Measurements from ENCODE around the gene MRPL23. TPM values are rescaled to one million over a fixed set of nuclear protein-coding genes. Genes with fewer than 3 reads are reported as not detected.

MRPL23 gene
- total and polyA plus RNA-seq, 2 of the 13 experiments (the other 11 are each of a cell fraction or from before 2014, with no cell fraction given): 67.8 to 123 TPM

DNA sequence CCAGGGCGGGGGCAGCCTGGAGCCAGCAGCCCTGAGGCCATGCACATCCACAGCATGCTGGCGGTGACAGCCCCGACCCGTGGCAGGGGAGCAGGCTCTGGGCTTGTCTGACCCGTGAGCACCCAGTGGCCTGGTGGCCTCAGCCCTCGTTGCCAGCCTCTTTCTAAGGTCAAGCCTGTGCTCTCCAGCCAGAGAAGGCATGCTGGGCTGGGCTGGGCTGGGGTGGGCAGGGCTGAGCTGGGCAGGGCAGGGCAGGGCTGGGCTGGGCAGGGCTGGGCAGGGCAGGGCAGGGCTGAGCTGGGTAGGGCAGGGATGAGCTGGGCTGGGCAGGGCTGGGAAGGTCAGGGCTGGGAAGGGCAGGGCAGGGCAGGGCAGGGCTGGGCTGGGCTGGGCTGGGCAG, 39.9 kb downstream of the MRPL23 start (continued):
- TF ChIP-seq, protein P1, sequence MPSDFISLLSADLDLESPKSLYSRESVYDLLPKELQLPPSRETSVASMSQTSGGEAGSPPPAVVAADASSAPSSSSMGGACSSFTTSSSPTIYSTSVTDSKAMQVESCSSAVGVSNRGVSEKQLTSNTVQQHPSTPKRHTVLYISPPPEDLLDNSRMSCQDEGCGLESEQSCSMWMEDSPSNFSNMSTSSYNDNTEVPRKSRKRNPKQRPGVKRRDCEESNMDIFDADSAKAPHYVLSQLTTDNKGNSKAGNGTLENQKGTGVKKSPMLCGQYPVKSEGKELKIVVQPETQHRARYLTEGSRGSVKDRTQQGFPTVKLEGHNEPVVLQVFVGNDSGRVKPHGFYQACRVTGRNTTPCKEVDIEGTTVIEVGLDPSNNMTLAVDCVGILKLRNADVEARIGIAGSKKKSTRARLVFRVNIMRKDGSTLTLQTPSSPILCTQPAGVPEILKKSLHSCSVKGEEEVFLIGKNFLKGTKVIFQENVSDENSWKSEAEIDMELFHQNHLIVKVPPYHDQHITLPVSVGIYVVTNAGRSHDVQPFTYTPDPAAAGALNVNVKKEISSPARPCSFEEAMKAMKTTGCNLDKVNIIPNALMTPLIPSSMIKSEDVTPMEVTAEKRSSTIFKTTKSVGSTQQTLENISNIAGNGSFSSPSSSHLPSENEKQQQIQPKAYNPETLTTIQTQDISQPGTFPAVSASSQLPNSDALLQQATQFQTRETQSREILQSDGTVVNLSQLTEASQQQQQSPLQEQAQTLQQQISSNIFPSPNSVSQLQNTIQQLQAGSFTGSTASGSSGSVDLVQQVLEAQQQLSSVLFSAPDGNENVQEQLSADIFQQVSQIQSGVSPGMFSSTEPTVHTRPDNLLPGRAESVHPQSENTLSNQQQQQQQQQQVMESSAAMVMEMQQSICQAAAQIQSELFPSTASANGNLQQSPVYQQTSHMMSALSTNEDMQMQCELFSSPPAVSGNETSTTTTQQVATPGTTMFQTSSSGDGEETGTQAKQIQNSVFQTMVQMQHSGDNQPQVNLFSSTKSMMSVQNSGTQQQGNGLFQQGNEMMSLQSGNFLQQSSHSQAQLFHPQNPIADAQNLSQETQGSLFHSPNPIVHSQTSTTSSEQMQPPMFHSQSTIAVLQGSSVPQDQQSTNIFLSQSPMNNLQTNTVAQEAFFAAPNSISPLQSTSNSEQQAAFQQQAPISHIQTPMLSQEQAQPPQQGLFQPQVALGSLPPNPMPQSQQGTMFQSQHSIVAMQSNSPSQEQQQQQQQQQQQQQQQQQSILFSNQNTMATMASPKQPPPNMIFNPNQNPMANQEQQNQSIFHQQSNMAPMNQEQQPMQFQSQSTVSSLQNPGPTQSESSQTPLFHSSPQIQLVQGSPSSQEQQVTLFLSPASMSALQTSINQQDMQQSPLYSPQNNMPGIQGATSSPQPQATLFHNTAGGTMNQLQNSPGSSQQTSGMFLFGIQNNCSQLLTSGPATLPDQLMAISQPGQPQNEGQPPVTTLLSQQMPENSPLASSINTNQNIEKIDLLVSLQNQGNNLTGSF (CRISPR knock-in tag; IDR thresholded peaks at IDR 0.05): no peak
- TF ChIP-seq POLR2AphosphoS2 (IDR thresholded peaks at IDR 0.05; ENCODE audit: low read depth, low read length) (no peak), ZNF260 (CRISPR knock-in tag; IDR thresholded peaks at IDR 0.05; ENCODE audit: borderline replicate concordance, low read depth) (no peak), AKAP8 (CRISPR knock-in tag; IDR thresholded peaks at IDR 0.05) (no peak)

GRCh38 chr11:1988174-1988573, 41.0 kb downstream of the MRPL23 start:
- TF ChIP-seq ZSCAN31 (CRISPR knock-in tag; IDR thresholded peaks at IDR 0.05; ENCODE audit: low read depth) (no peak), KLF11 (CRISPR knock-in tag; IDR thresholded peaks at IDR 0.05) (no peak), RAD51 (IDR thresholded peaks at IDR 0.05; ENCODE audit: borderline replicate concordance) (no peak), ZNF619 (CRISPR knock-in tag; IDR thresholded peaks at IDR 0.05) (no peak), ATF7 (IDR thresholded peaks at IDR 0.05) (no peak), ATF7 (CRISPR knock-in tag; IDR thresholded peaks at IDR 0.05) (no peak), ZNF414 (CRISPR knock-in tag; IDR thresholded peaks at IDR 0.05) (no peak), FOXJ3 (CRISPR knock-in tag; IDR thresholded peaks at IDR 0.05; ENCODE audit: borderline replicate concordance) (no peak), DDIT3 (CRISPR knock-in tag; IDR thresholded peaks at IDR 0.05) (no peak), ATF4 (CRISPR knock-in tag; IDR thresholded peaks at IDR 0.05) (no peak)
- TF ChIP-seq, protein P2, sequence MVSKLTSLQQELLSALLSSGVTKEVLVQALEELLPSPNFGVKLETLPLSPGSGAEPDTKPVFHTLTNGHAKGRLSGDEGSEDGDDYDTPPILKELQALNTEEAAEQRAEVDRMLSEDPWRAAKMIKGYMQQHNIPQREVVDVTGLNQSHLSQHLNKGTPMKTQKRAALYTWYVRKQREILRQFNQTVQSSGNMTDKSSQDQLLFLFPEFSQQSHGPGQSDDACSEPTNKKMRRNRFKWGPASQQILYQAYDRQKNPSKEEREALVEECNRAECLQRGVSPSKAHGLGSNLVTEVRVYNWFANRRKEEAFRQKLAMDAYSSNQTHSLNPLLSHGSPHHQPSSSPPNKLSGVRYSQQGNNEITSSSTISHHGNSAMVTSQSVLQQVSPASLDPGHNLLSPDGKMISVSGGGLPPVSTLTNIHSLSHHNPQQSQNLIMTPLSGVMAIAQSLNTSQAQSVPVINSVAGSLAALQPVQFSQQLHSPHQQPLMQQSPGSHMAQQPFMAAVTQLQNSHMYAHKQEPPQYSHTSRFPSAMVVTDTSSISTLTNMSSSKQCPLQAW (CRISPR knock-in tag; IDR thresholded peaks at IDR 0.05): no peak
- Histone ChIP-seq H3K9ac (ENCODE audit: insufficient read depth, low read depth, low read length) (no peak overlapping the region), H2AFZ (ENCODE audit: low read length) (no peak overlapping the region), H3K79me2 (ENCODE audit: insufficient read depth, low read length) (no peaks in the 10 kb centered on the region), H3K27ac (ENCODE audit: extremely low read length, insufficient read depth, low read length) (no peak overlapping the region), H4K20me1 (ENCODE audit: insufficient read depth, low read length) (no peaks in the 10 kb centered on the region), H3K4me1 (ENCODE audit: insufficient read depth, low read length) (no peaks in the 10 kb centered on the region), H3K4me3 (replicated peaks in 1 of 3; ENCODE audit: insufficient read depth in 1 of 3, low read depth in 2 of 3, low read length in 3 of 3) (no peak overlapping the region), H3K36me3 (replicated peaks in 1 of 2; ENCODE audit: control insufficient read depth in 1 of 2, insufficient read depth in 2 of 2, low read length in 2 of 2) (no peaks in the 10 kb centered on the region), H3K4me2 (ENCODE audit: low read depth, low read length) (no peak overlapping the region), H3K9me3 (ENCODE audit: low read length) (no peaks in the 10 kb centered on the region), H3K27me3 (ENCODE audit: control insufficient read depth in 1 of 2, insufficient read depth in 2 of 2, low read length in 2 of 2) (no peaks in the 10 kb centered on the region)
- no TSS peak for BruUV-seq (replicated peaks)
- FAIRE-seq (peak; percentile 96), DNase-seq (ENCODE audit: low spot score) (no peak), ATAC-seq (peak; percentile 49)
- intact Hi-C loops (cut with micrococcal nuclease; ENCODE audit: unreplicated experiment) (no loop called here), in situ Hi-C loops (cut with HindIII; ENCODE audit: extremely low pct_ligation_motif_present, low pct_unique_long_range_greater_than_20kb) (no loop called here)
- CTCF ChIA-PET (ENCODE audit: low intra/inter-chr PET ratio, low total read pairs): no interaction called here
- POLR2A ChIA-PET: interaction anchor here (0.7 to 15.1 kb wide), 42 partner anchors 9 to 744 kb away, joined by 3 to 720 read pairs (median 6); partner anchors contain the start of genes H19, IGF2, MRPL23 and SYT8
- no CpG with 5 or more reads among the region's 11 CpGs for WGBS (ENCODE audit: low lambda C conversion rate)

Data from HepG2 (cell line).